GM18867 (cell line): ENCODE measurements around the gene SND1.

ENCODE experiments used
- ATAC-seq: cut with Tn5 transposase; IDR thresholded peaks from one replicate; pipeline ENCODE4 v1.9.1; 2021; ENCODE audit warnings: mild to moderate bottlenecking, moderate library complexity; ENCODE audit not compliant: unreplicated experiment

SND1 gene

GRCh38 chr7:127798023-127798422, 146.0 kb downstream of the SND1 start:
- ATAC-seq = no peak

GRCh38 chr7:127798769-127799372, 146.9 kb downstream of the SND1 start:
- no peak for ATAC-seq

- no peak for ATAC-seq
These were observed 147.7 kb downstream of the SND1 start for GRCh38 chr7:127799535-127800305.

GRCh38 chr7:127802845-127803244, 150.9 kb downstream of the SND1 start:
- no peak for ATAC-seq

GRCh38 chr7:127803626-127804025, 151.6 kb downstream of the SND1 start:
- ATAC-seq = no peak

GRCh38 chr7:127807340-127807739, 155.3 kb downstream of the SND1 start:
- ATAC-seq = no peak

- no peak for ATAC-seq
These were observed 155.8 kb downstream of the SND1 start for GRCh38 chr7:127807829-127808228.

GRCh38 chr7:127809261-127809702, 157.3 kb downstream of the SND1 start:
- no peak for ATAC-seq

- ATAC-seq = no peak
These were observed 158.1 kb downstream of the SND1 start for GRCh38 chr7:127810113-127810512.

GRCh38 chr7:127810696-127811660, 159.0 kb downstream of the SND1 start:
- no peak for ATAC-seq

- ATAC-seq = no peak
These were observed 160.5 kb downstream of the SND1 start for GRCh38 chr7:127812540-127812939.

GRCh38 chr7:127813991-127814541, 162.1 kb downstream of the SND1 start:
- no peak for ATAC-seq

- no peak for ATAC-seq
These were observed 163.7 kb downstream of the SND1 start for GRCh38 chr7:127815631-127816145.

- ATAC-seq = no peak
These were observed 164.6 kb downstream of the SND1 start for GRCh38 chr7:127816354-127817190.

- no peak for ATAC-seq
These were observed 165.5 kb downstream of the SND1 start for GRCh38 chr7:127817466-127817865.

- no peak for ATAC-seq
These were observed 166.3 kb downstream of the SND1 start for GRCh38 chr7:127818306-127818705.

GRCh38 chr7:127819975-127820731, 168.2 kb downstream of the SND1 start:
- ATAC-seq = no peak

- ATAC-seq = no peak
These were observed 168.7 kb downstream of the SND1 start for GRCh38 chr7:127820732-127821085.

GRCh38 chr7:127821146-127821545, 169.2 kb downstream of the SND1 start:
- ATAC-seq = no peak
